Parathyroid adenoma (tissue), 2 donors: ENCODE results near the gene NUMBL.

ENCODE experiments used
- H2AFZ ChIP-seq: fragments of 300-600 bp; sonication (generic); one replicate; pipeline ENCODE4 v1.7.0; 2017; ENCODE audit warnings: antibody characterized with exemption, mild to moderate bottlenecking
- H3K27ac ChIP-seq: fragments of 300-600 bp; sonication (generic); one replicate; pipeline ENCODE4 v1.7.0; 2017
- H3K27me3 ChIP-seq: fragments of 300-600 bp; sonication (generic); one replicate; pipeline ENCODE4 v1.7.0; 2017; ENCODE audit warnings: low read length; ENCODE audit not compliant: control insufficient read depth, insufficient read depth
- H3K36me3 ChIP-seq: fragments of 300-600 bp; sonication (generic); one replicate; pipeline ENCODE4 v1.7.0; 2017; ENCODE audit warnings: low read length; ENCODE audit not compliant: control insufficient read depth, insufficient read depth
- H3K4me1 ChIP-seq: fragments of 300-600 bp; sonication (generic); one replicate; pipeline ENCODE4 v1.7.0; 2017; ENCODE audit warnings: control low read depth
- H3K4me2 ChIP-seq: fragments of 300-600 bp; sonication (generic); one replicate; pipeline ENCODE4 v1.7.0; 2017; ENCODE audit warnings: low read length
- H3K4me3 ChIP-seq: fragments of 300-600 bp; sonication (generic); one replicate; pipeline ENCODE4 v1.7.0; 2017; ENCODE audit warnings: low read depth, low read length
- H3K79me2 ChIP-seq: fragments of 300-600 bp; sonication (generic); one replicate; pipeline ENCODE4 v1.7.0; 2017; ENCODE audit warnings: control low read depth
- H3K9ac ChIP-seq: fragments of 300-600 bp; sonication (generic); one replicate; pipeline ENCODE4 v1.7.0; 2017; ENCODE audit warnings: mild to moderate bottlenecking
- H3K9me3 ChIP-seq: fragments of 300-600 bp; sonication (generic); one replicate; pipeline ENCODE4 v1.7.0; 2017; ENCODE audit warnings: low read length; ENCODE audit not compliant: control insufficient read depth
- TF ChIP-seq, protein P1 (sequence below): fragments of 300-600 bp; sonication (generic); IDR thresholded peaks from one replicate; pipeline ENCODE4 v1.7.0; 2017; ENCODE audit warnings: antibody characterized with exemption, mild to moderate bottlenecking
- donor health status: primary hyperparathyroidism.

Gene NUMBL

DNA sequence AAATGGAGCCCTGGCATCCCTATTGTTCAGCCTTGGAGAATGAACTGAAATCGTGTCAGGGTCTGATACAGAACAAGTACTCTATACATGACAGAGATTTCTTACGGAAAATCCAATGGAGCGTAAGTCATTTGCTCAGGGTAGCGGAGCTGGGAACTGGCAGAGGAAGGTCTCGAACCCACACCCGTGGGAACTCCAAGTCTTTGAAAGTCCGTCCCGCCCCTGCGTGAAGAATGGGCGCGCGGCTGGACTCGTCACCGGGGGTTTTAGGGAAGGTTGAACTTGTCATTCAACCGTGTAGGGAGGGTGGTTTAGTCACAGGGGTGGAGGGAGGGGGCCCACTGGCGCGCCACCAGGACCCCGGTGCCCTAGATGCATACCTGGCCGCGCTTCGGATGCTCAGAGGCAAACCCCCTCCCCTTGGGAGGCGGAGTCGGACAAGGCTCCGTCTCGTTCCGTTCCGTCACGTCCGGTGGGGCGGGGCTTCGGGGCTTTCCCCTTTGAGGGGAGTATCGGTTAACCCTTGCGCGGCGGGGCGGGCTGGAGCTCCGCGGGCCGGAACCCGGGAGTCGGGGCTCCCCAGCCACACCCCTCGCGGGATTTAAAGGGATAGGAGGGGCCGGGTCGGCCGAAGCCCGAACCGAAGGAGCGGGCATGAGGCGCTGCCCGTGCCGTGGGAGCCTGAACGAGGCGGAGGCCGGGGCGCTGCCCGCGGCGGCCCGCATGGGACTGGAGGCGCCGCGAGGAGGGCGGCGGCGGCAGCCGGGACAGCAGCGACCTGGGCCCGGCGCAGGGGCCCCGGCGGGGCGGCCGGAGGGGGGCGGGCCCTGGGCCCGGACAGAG, 26.3 kb upstream of the NUMBL start, which contains the start of the genes COQ8B and ITPKC:
COQ8B (minus strand) TSS at position 405 of the 843 bp plus-strand sequence. CDS start 2,254 bp downstream, outside the sequence.
ITPKC (plus strand) TSS at position 631 of the 843 bp plus-strand sequence; CDS start at position 655, 24 bp downstream.
- Histone ChIP-seq H3K4me1 (peaks cover 23% of the 10 kb centered on the region), H3K27ac (peak within 1 kb of the TSS; percentile 87), H2AFZ (peak within 1 kb of the TSS; percentile 90), H3K9me3 (no peaks in the 10 kb centered on the region), H3K79me2 (peaks cover 36% of the 10 kb centered on the region), H3K4me3 (peak within 1 kb of the TSS; percentile 92), H3K27me3 (no peaks in the 10 kb centered on the region), H3K4me2 (peak within 1 kb of the TSS; percentile 98), H3K9ac (peak within 1 kb of the TSS; percentile 81), H3K36me3 (no peaks in the 10 kb centered on the region)
- TF ChIP-seq, protein P1, sequence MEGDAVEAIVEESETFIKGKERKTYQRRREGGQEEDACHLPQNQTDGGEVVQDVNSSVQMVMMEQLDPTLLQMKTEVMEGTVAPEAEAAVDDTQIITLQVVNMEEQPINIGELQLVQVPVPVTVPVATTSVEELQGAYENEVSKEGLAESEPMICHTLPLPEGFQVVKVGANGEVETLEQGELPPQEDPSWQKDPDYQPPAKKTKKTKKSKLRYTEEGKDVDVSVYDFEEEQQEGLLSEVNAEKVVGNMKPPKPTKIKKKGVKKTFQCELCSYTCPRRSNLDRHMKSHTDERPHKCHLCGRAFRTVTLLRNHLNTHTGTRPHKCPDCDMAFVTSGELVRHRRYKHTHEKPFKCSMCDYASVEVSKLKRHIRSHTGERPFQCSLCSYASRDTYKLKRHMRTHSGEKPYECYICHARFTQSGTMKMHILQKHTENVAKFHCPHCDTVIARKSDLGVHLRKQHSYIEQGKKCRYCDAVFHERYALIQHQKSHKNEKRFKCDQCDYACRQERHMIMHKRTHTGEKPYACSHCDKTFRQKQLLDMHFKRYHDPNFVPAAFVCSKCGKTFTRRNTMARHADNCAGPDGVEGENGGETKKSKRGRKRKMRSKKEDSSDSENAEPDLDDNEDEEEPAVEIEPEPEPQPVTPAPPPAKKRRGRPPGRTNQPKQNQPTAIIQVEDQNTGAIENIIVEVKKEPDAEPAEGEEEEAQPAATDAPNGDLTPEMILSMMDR: no peak

DNA sequence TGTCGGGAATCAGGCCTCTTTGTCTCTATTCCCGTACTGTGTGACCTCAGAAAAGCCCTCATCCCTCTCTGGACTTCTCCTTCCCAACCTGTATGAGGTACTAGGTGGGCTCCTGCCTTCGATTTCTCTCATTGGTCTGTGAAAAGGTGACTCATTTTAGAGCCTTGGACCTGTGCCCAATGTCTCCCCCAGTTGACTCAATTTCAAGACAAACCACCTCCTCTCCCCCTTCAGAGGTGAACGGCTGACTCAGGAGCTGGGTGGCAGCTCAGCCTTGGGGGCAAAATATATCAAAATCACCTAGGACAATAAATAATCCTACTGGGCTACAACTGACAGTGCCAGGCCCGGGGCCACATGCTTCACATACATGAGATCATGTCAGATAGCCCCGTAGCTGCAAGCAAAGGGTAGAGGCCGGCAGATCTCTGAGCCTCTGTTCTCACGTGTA, 25.6 kb upstream of the NUMBL start:
- H2AFZ ChIP-seq: peak overlapping the region; percentile 90
- H3K27ac ChIP-seq: peak overlapping the region; percentile 87
- peak overlapping the region; percentile 92 for H3K4me3 ChIP-seq
- TF ChIP-seq, protein P1: no peak
- H3K9me3 ChIP-seq: no peaks in the 10 kb centered on the region
- no peaks in the 10 kb centered on the region for H3K36me3 ChIP-seq
- H3K4me2 ChIP-seq: peak overlapping the region; percentile 98
- H3K27me3 ChIP-seq: no peaks in the 10 kb centered on the region
- peak overlapping the region; percentile 22 for H3K9ac ChIP-seq
- H3K4me1 ChIP-seq: peaks cover 23% of the 10 kb centered on the region
- peaks cover 34% of the 10 kb centered on the region for H3K79me2 ChIP-seq

DNA sequence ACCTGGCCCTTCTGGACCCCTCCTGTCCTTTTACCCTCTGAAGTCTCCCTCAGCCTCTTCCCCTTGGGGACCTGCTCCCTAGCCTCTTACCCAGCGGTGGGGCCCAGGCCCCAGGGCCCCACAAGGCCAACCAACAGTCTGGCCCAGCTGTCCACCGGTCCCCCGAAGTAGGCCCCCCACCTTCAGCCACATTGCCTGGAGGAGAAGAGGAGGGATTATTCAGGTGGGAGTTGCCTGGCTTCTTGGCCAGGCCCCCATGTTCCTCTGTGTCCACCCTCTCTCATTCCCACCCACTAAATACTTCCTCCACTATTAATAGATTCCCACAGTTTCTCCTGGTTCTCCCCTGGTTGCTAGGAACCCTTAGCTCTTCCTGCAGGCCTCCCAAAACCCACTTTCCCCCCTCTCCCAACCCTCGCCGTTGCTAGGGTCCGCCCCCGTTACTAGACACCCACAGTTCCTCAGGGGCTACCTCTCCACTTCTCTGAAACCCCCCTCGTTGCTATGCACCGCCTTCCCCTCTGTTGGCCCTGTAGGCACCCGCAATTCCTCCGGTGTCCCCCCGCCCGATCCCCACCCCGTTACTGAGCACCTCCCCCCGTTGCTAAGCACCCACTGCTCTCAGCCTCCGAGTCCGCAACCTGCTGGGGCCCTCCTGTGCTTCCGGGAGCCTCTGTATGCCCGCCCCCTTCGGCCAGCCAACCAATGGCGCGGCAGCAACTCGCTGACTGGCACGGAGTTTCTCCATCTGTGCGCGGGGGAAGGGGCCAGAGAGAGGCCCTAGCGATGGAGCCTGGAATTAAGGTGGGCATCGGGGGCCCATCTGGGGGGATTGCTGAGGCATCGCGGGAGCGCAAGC, 24.2 kb upstream of the NUMBL start:
- H3K4me3 ChIP-seq: peak overlapping the region; percentile 92
- no peaks in the 10 kb centered on the region for H3K9me3 ChIP-seq
- peaks cover 16% of the 10 kb centered on the region for H3K4me1 ChIP-seq
- H3K36me3 ChIP-seq: no peaks in the 10 kb centered on the region
- peak overlapping the region; percentile 39 for H3K9ac ChIP-seq
- peaks cover 20% of the 10 kb centered on the region for H3K79me2 ChIP-seq
- H3K4me2 ChIP-seq: peak overlapping the region; percentile 98
- H2AFZ ChIP-seq: peak overlapping the region; percentile 90
- H3K27me3 ChIP-seq: no peaks in the 10 kb centered on the region
- peak overlapping the region; percentile 87 for H3K27ac ChIP-seq
- TF ChIP-seq, protein P1: no peak

DNA sequence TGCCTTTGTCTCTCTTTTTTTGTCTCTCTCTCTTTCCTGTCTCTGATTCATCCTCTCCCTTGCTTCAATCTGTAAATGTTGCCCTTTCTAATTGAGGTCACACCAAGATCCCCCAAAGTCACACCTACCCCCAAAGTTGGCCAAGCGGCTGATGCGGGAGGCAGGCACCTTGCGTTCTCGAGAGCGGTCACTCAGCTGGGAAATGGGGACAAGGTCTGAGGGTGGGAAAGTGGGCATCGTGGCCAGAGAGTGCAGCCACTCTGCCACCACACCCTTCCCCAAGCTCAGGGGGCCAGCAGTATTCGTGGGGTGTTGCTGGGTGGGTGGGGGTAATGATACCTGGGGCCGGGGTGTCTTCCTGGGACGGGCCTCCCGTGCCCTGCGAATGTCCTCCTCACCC, 23.5 kb upstream of the NUMBL start:
- Histone ChIP-seq H3K27ac (no peak overlapping the region), H3K4me2 (peak overlapping the region; percentile 98), H3K27me3 (no peaks in the 10 kb centered on the region), H3K36me3 (no peaks in the 10 kb centered on the region), H3K9me3 (no peaks in the 10 kb centered on the region), H3K9ac (no peak overlapping the region), H2AFZ (no peak overlapping the region), H3K79me2 (peaks cover 18% of the 10 kb centered on the region), H3K4me3 (no peak overlapping the region), H3K4me1 (peaks cover 11% of the 10 kb centered on the region)
- TF ChIP-seq, protein P1: no peak
